GM20000 (cell line): ENCODE measurements around the gene EGFLAM.

Experiments used
- DNase-seq: peaks from one replicate; pipeline ENCODE4 v3.0.0; 2012; ENCODE audit warnings: low spot score
- TF ChIP-seq, protein P1 (sequence below): IDR thresholded peaks from 2 replicates; pipeline ENCODE4 v1.5.1; 2012; ENCODE audit warnings: mild to moderate bottlenecking, control low read depth; ENCODE audit errors: extremely low read depth, missing control alignments

EGFLAM gene

DNA sequence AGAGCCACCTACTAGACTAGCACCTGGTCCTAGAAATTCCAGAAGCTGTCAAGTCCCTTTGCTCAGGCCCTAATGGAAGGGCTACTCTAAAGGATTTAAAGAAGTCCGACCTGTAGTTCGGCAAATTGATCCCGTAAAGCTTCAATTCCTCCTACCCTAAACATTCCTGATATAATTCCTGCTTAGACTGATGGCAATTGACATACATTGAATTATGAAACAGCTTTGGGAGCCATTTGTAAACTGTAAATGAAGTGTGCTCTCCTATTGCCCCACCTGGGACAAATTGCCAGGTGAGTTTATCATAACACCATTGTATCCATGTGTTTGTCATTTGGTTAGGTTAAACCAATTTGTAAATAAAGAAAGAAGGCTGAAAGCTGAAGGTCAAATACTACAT, 104.4 kb downstream of the EGFLAM start:
- no peak for DNase-seq
- TF ChIP-seq, protein P1, sequence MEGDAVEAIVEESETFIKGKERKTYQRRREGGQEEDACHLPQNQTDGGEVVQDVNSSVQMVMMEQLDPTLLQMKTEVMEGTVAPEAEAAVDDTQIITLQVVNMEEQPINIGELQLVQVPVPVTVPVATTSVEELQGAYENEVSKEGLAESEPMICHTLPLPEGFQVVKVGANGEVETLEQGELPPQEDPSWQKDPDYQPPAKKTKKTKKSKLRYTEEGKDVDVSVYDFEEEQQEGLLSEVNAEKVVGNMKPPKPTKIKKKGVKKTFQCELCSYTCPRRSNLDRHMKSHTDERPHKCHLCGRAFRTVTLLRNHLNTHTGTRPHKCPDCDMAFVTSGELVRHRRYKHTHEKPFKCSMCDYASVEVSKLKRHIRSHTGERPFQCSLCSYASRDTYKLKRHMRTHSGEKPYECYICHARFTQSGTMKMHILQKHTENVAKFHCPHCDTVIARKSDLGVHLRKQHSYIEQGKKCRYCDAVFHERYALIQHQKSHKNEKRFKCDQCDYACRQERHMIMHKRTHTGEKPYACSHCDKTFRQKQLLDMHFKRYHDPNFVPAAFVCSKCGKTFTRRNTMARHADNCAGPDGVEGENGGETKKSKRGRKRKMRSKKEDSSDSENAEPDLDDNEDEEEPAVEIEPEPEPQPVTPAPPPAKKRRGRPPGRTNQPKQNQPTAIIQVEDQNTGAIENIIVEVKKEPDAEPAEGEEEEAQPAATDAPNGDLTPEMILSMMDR, result no peak

DNA sequence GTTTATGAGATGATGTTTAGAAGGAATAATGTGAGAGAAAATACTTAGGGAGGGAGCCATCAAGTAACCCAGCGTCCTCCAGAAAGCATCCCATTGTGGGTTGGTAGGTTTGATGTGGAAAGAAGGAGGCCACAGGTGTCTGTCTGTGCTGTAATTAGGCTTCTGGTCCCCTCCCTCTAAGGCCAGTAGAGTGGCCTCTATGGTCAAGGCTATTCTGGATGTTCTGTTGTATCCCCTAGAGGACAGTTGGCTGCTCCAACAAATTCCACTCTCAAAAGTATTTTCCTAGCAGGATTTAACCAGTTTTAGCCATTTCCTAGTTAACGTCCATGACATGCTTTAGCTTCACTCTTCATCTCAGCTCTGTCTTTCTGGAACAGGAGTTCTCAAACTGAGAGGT, 106.5 kb downstream of the EGFLAM start:
- TF ChIP-seq, protein P1, result no peak
- no peak for DNase-seq

GRCh38 chr5:38367410-38367809, 109.1 kb downstream of the EGFLAM start:
- TF ChIP-seq, protein P1, result no peak

DNA sequence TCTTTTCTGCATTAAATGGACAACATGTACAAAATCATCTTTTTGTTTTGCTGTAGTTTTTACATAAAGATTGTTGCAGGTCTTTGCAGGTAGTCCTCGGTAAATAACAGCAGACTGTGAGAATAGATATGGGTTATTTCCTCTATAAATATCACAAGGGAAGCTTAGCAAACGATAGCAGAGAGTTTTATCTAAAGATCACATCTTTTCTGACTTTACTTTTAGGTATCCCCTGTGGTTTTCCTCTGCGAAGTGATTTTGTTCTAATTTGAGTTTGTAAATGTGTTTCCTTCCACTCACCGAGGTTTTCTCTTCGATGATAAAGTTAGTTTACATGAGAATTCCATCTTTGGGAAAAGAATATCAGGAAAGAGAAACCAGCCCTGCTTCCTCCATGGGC, 109.6 kb downstream of the EGFLAM start:
- TF ChIP-seq, protein P1, result no peak
- no peak for DNase-seq

More at GRCh38 chr5:38367410-38367809, 109.1 kb downstream of the EGFLAM start:
- DNase-seq, result no peak

DNA sequence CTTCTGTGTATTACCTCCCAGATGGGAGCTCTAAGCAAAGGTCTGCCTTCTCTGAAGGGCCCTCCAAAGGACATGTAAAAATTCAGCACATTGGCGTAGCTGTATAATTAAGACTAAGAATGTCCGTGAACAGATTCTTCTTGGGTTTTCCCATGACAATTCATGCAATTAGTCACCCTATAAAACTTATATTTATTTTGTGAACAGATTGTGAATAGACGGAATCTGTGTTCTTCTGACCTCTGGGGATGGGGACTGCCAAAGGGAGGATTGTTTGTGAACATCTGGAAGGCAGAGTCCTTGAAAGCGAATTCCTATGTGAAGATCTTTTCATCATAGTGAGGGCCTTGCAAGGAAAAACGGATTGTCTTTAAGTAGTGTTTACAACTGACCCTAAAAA, 111.3 kb downstream of the EGFLAM start:
- DNase-seq, result no peak
- TF ChIP-seq, protein P1, result no peak

- DNase-seq, result no peak
- TF ChIP-seq, protein P1, result no peak
Measured at GRCh38 chr5:38370358-38371100, 112.2 kb downstream of the EGFLAM start.

DNA sequence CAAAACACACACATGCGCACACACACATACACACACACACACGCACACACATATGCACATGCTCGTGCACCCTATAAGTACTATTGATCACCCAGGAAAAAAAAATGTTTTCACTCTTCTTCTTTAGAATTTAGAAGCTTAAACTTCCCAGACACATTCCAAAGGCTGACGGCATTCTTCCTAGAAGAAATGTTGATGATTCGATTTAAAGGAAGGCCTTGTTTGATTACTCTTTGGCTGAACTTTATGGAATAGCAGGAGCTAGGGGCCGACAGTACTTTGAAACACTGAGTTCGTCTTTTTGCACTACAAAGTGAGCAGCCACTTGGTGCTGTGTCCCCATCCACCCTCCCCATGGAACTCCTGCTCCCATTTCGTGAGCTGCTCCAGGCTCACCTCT, 113.2 kb downstream of the EGFLAM start:
- no peak for DNase-seq
- TF ChIP-seq, protein P1, result no peak
